ENCODE results near the gene EPRS1.

EPRS1 gene

DNA sequence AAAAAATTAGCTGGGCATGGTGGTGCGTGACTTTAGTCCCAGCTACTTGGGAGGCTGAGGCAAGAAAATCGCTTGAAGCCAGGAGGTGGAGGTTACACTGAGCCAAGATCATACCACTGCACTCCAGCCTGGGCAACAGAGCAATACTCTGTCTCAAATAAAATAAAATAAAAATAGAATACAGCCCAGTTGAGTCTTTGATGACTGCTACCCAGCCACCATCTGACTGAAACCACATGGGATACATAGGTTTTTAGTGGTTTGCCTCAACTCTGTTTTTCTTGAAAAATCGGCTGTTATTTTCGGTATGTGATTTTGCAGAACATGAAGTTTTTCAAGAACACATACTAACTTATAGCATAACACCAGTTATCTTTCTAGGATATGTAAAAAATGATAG is 46.5 kb downstream of the EPRS1 start:
- no peak overlapping the region for H3K4me3 ChIP-seq (ENCODE audit: low read depth, low read length)
- TF ChIP-seq CTCF (IDR thresholded peaks at IDR 0.05; ENCODE audit: control insufficient read depth, extremely low read depth, insufficient read depth): no peak

More for the DNA sequence above, 46.5 kb downstream of the EPRS1 start:
- DNase-seq (ENCODE audit: low read depth): no peak
